Skeletal muscle tissue (tissue), 4 donors: ENCODE measurements around the gene TMTC2. TPM values are rescaled to one million over a fixed set of nuclear protein-coding genes. Genes with fewer than 3 reads are reported as not detected.

Experiments
- H3K27ac ChIP-seq: one replicate; pipeline ENCODE4 v1.7.0; 2013; ENCODE audit warnings: mild to moderate bottlenecking, low read depth, low read length, inconsistent platforms
- H3K27me3 ChIP-seq, 3 donors: one replicate each; pipeline ENCODE4 v1.7.0; 2013; ENCODE audit warnings: low read length in 3 of 3; ENCODE audit not compliant: control insufficient read depth in 3 of 3, insufficient read depth in 3 of 3
- H3K36me3 ChIP-seq, 3 donors: one replicate each; pipeline ENCODE4 v1.7.0; 2013; ENCODE audit warnings: low read length in 3 of 3; ENCODE audit not compliant: control insufficient read depth in 3 of 3, insufficient read depth in 3 of 3
- H3K4me1 ChIP-seq, 3 donors: one replicate each; pipeline ENCODE4 v1.7.0; 2013; ENCODE audit warnings: low read length in 3 of 3, mild to moderate bottlenecking in 3 of 3; ENCODE audit not compliant: control insufficient read depth in 3 of 3, insufficient read depth in 3 of 3
- H3K4me3 ChIP-seq, 3 donors: one replicate each; pipeline ENCODE4 v1.7.0; 2013; ENCODE audit warnings: low read length in 3 of 3
- H3K9ac ChIP-seq, 3 donors: one replicate each; pipeline ENCODE4 v1.7.0; 2013; ENCODE audit warnings: low read length in 3 of 3, mild to moderate bottlenecking in 3 of 3, moderate library complexity in 2 of 3, low read depth in 1 of 3
- H3K9me3 ChIP-seq, 3 donors: one replicate each; pipeline ENCODE4 v1.7.0; 2013; ENCODE audit warnings: low read length in 3 of 3; ENCODE audit not compliant: control insufficient read depth in 3 of 3
- total RNA-seq: library from RNA; depleted of rRNA; stranded (reverse); fragments of >200 nt; gene quantifications from one replicate; pipeline ENCODE4 v1.2.3, GENCODE V29; 2014
- donor health status: Osteomylitis.

Gene TMTC2
- total RNA-seq, 1 donor from 2014 or later: 15.7 TPM

GRCh38 chr12:82955043-82955442 lies 268.3 kb downstream of the TMTC2 start:
- H3K27ac ChIP-seq: no peak overlapping the region
- H3K4me3 ChIP-seq: no peak overlapping the region
- no peaks in the 10 kb centered on the region for H3K9me3 ChIP-seq
- H3K4me1 ChIP-seq: no peaks in the 10 kb centered on the region
- no peaks in the 10 kb centered on the region for H3K27me3 ChIP-seq
- no peaks in the 10 kb centered on the region for H3K36me3 ChIP-seq
- H3K9ac ChIP-seq: no peak overlapping the region

DNA sequence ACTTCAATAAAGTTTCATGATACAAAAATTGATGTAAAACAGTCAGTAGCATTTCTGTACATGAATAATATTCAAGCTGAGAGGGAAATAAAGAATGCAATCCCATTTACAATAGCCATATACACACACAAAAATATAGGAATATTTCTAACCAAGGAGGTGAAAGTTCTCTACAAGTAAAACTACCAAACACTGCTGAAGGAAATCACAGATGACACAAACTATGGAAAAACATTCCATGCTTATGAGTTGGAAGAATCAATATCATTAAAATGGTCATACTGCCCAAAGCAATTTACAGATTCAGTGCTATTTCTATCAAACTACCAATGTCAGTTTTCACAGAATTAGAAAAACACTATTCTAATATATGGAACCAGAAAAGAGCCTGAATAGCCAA lies 272.3 kb downstream of the TMTC2 start:
- Histone ChIP-seq H3K9ac (no peak overlapping the region), H3K27me3 (no peaks in the 10 kb centered on the region), H3K27ac (no peak overlapping the region), H3K4me1 (no peaks in the 10 kb centered on the region), H3K4me3 (no peak overlapping the region), H3K9me3 (no peaks in the 10 kb centered on the region), H3K36me3 (no peaks in the 10 kb centered on the region)

- H3K9me3 ChIP-seq: no peaks in the 10 kb centered on the region
- H3K4me1 ChIP-seq: no peaks in the 10 kb centered on the region
- H3K27ac ChIP-seq: no peak overlapping the region
- no peak overlapping the region for H3K9ac ChIP-seq
- no peaks in the 10 kb centered on the region for H3K36me3 ChIP-seq
- no peaks in the 10 kb centered on the region for H3K27me3 ChIP-seq
- no peak overlapping the region for H3K4me3 ChIP-seq
Observed at GRCh38 chr12:82959821-82960220, 273.1 kb downstream of the TMTC2 start.

GRCh38 chr12:82961835-82962234 lies 275.1 kb downstream of the TMTC2 start:
- no peak overlapping the region for H3K27ac ChIP-seq
- H3K4me1 ChIP-seq: no peaks in the 10 kb centered on the region
- no peaks in the 10 kb centered on the region for H3K9me3 ChIP-seq
- no peak overlapping the region for H3K9ac ChIP-seq
- no peak overlapping the region for H3K4me3 ChIP-seq
- H3K27me3 ChIP-seq: no peaks in the 10 kb centered on the region
- H3K36me3 ChIP-seq: no peaks in the 10 kb centered on the region

- no peak overlapping the region for H3K27ac ChIP-seq
- no peak overlapping the region for H3K9ac ChIP-seq
- H3K9me3 ChIP-seq: no peaks in the 10 kb centered on the region
- H3K4me1 ChIP-seq: no peaks in the 10 kb centered on the region
- no peaks in the 10 kb centered on the region for H3K27me3 ChIP-seq
- no peaks in the 10 kb centered on the region for H3K36me3 ChIP-seq
- H3K4me3 ChIP-seq: no peak overlapping the region
Observed at GRCh38 chr12:82963956-82964355, 277.2 kb downstream of the TMTC2 start.

GRCh38 chr12:82964446-82964845 lies 277.7 kb downstream of the TMTC2 start:
- no peaks in the 10 kb centered on the region for H3K4me1 ChIP-seq
- no peak overlapping the region for H3K27ac ChIP-seq
- H3K9ac ChIP-seq: no peak overlapping the region
- no peaks in the 10 kb centered on the region for H3K9me3 ChIP-seq
- no peaks in the 10 kb centered on the region for H3K27me3 ChIP-seq
- H3K4me3 ChIP-seq: no peak overlapping the region
- H3K36me3 ChIP-seq: no peaks in the 10 kb centered on the region

DNA sequence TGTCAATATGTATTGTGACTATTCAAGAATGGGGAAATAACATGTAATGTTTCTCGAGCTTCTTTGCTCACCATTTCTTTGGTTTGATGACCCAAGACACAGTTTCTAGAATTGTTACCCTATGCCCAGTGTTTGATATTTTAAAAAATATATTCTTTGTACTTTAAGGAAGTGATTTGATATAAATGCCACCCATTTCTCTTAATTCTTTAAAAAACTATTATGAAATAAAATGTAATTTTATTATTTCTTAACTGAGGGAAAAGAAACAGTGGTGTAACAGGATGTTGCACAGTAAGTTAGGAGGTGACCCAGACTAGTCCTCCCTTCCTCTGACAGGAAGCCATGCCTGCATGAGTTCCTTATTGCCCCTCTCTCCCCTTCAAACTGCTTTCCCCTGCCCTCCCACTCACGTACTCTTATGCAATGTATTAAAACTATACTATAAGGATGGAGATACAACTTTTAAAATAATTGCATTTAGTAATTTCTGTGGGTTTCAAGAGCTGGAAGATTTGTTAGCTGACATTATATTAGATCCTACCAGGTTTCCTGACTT lies 279.4 kb downstream of the TMTC2 start:
- Histone ChIP-seq H3K4me3 (no peak overlapping the region), H3K27me3 (no peaks in the 10 kb centered on the region), H3K27ac (no peak overlapping the region), H3K9ac (no peak overlapping the region), H3K36me3 (no peaks in the 10 kb centered on the region), H3K4me1 (no peaks in the 10 kb centered on the region), H3K9me3 (no peaks in the 10 kb centered on the region)

DNA sequence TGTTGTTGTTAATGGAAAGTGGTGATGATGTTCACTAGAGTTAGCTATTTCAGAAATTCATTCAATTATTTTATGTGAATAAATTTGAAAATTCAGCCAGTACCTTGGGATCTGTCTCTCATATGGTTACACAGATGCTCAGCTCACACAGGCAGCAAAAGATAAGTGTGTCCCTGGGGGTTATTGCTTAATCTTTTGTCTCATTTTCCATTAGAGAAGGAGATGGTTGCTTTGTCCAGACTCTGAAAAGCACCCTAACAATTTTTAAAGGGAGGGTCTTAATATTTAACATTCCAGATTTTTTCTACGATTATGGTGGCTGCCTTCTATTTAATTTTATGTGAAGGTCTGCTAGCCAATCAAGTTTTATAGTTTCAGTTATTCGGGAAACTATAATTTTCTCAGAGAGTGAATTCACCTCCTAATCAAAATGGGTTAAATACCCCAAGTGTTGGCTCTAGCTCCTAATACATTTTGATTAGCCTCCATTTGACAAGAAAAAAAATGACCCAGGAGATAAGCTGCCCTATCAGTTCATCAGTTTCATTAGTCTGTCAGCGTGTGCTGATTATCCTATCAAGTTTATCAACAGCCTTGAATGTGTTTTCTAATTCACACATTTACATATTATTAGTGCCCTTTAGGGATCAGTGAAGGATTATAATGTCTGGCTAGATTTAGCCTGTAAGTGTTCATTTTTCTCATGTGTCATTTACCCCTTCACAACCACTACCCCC lies 282.1 kb downstream of the TMTC2 start:
- Histone ChIP-seq H3K27me3 (no peaks in the 10 kb centered on the region), H3K4me3 (no peak overlapping the region), H3K27ac (no peak overlapping the region), H3K4me1 (no peaks in the 10 kb centered on the region), H3K9ac (no peak overlapping the region), H3K36me3 (no peaks in the 10 kb centered on the region), H3K9me3 (no peaks in the 10 kb centered on the region)

GRCh38 chr12:82970614-82971013 lies 283.9 kb downstream of the TMTC2 start:
- Histone ChIP-seq H3K9ac (no peak overlapping the region), H3K27me3 (no peaks in the 10 kb centered on the region), H3K9me3 (no peaks in the 10 kb centered on the region), H3K4me1 (no peaks in the 10 kb centered on the region), H3K27ac (no peak overlapping the region), H3K36me3 (no peaks in the 10 kb centered on the region), H3K4me3 (no peak overlapping the region)

- Histone ChIP-seq H3K27ac (no peak overlapping the region), H3K9ac (no peak overlapping the region), H3K27me3 (no peaks in the 10 kb centered on the region), H3K4me1 (no peaks in the 10 kb centered on the region), H3K36me3 (no peaks in the 10 kb centered on the region), H3K4me3 (no peak overlapping the region), H3K9me3 (no peaks in the 10 kb centered on the region)
Observed at GRCh38 chr12:82971584-82971983, 284.9 kb downstream of the TMTC2 start.
